ENCODE results near the gene OR2A7.
"Not testable (repeated sequence)": the region's sequence is repeated elsewhere in the genome, so short reads cannot be mapped to it uniquely, and the experiment has no call there.

OR2A7 gene

GRCh38 chr7:144252307-144252706 is 12.3 kb downstream of the OR2A7 start:
- DNase-seq (ENCODE audit: low read depth), result not testable (repeated sequence)

GRCh38 chr7:144247674-144248330 is 16.8 kb downstream of the OR2A7 start:
- not testable (repeated sequence) for DNase-seq (ENCODE audit: low read depth)

GRCh38 chr7:144246967-144247366 is 17.6 kb downstream of the OR2A7 start:
- DNase-seq (ENCODE audit: low read depth), result not testable (repeated sequence)

- not testable (repeated sequence) for DNase-seq (ENCODE audit: low read depth)
Measured at GRCh38 chr7:144245372-144245771, 19.2 kb downstream of the OR2A7 start.

GRCh38 chr7:144239365-144239764 is 25.2 kb downstream of the OR2A7 start, which contains the start of gene OR2A42:
Gene OR2A42 (minus strand): TSS chr7:144239605. CDS start chr7:144232843, 6,762 bp downstream.
- not testable (repeated sequence) for DNase-seq (ENCODE audit: low read depth)

GRCh38 chr7:144238530-144239082 is 26.0 kb downstream of the OR2A7 start:
- not testable (repeated sequence) for DNase-seq (ENCODE audit: low read depth)

- DNase-seq (ENCODE audit: low read depth), result not testable (repeated sequence)
Measured at GRCh38 chr7:144233039-144233438, 31.6 kb downstream of the OR2A7 start.

GRCh38 chr7:144231027-144231426 is 33.6 kb downstream of the OR2A7 start:
- not testable (repeated sequence) for DNase-seq (ENCODE audit: low read depth)

GRCh38 chr7:144228810-144229209 is 35.8 kb downstream of the OR2A7 start:
- DNase-seq (ENCODE audit: low read depth), result not testable (repeated sequence)

GRCh38 chr7:144226866-144227265 is 37.7 kb downstream of the OR2A7 start:
- not testable (repeated sequence) for DNase-seq (ENCODE audit: low read depth)

GRCh38 chr7:144223675-144224074 is 40.9 kb downstream of the OR2A7 start:
- not testable (repeated sequence) for DNase-seq (ENCODE audit: low read depth)

- not testable (repeated sequence) for DNase-seq (ENCODE audit: low read depth)
Measured at GRCh38 chr7:144220531-144220930, 44.1 kb downstream of the OR2A7 start.

- not testable (repeated sequence) for DNase-seq (ENCODE audit: low read depth)
Measured at GRCh38 chr7:144219149-144219548, 45.4 kb downstream of the OR2A7 start.

- not testable (repeated sequence) for DNase-seq (ENCODE audit: low read depth)
Measured at GRCh38 chr7:144218581-144218980, 46.0 kb downstream of the OR2A7 start.

GRCh38 chr7:144217200-144217599 is 47.4 kb downstream of the OR2A7 start:
- not testable (repeated sequence) for DNase-seq (ENCODE audit: low read depth)
